Measurements from ENCODE around the gene CCDC184.
"Not testable (repeated sequence)": the region's sequence is repeated elsewhere in the genome, so short reads cannot be mapped to it uniquely, and the experiment has no call there.

Gene CCDC184

DNA sequence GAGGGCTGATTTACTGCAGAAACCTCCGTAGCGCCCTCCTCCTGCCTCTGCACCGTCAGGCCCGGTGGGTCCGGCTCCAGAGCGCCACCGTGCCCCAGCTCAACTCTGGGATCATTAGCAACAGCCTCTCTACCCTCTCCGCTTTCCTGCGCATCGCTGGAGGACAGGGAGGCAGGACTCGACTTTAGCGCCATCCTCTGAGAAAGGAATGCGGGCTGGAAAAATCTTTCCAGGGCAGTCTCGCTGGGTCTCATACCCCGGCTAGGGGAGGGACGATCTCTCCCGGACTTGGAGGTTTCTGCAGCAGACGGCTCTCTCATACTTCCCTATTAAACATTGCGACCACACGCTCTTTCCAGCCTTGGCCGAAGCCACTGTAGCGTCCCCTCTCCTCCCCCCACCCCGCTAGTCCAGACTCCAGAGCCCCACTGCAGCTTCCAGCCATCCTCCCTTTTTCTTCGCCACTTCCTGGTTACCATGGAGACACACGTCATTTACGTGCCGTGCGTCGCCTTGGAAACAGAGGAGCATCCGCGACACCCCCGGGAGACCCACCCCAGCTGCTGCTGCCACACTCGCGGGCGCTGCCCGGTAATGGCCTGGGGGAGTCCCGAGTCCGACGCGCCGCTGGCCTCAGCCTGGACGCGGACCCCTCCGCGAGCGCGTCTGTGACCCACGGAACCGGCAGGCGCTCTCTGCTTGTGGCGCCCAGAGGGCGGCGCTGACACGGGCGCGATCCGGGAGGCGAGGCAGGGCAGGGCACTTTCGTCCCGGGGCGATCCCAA is at the start of gene CCDC184:
Gene CCDC184, plus strand, starts transcription at position 554 of the 785 bp plus-strand sequence. CDS start 479 bp downstream, outside the sequence.
- Mint-ChIP-seq H3K27ac (peak within 1 kb of the TSS; percentile 56), H3K4me1 (peaks cover 33% of the 10 kb centered on the region), H3K9me3 (no peaks in the 10 kb centered on the region), H3K4me3 (peak within 1 kb of the TSS; percentile 85), H3K27me3 (peaks cover 36% of the 10 kb centered on the region), H3K36me3 (ENCODE audit: low read depth) (no peaks in the 10 kb centered on the region)
- ATAC-seq, result peak; percentile 66
- DNase-seq, result peak; percentile 64

DNA sequence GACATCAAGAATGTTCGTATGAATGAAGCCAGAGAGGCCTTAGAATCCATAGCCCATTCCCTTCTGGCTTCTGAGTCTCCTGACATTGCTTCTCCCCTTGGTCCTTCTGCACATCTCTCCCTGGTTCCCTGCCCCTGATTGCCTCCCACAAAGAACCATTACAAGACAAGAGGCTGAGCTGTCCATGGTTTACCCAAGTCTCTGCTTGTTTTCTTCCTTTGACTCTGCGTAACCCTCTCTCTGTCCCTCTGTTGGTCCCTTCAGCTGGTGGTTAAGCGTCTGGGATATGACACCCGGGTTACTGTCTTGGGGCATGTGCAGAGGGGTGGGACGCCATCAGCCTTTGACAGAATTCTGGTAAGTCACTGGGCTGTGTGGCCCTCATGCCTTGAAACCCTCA is 48.4 kb upstream of the CCDC184 start:
- Mint-ChIP-seq H3K36me3 (ENCODE audit: low read depth) (peaks cover 46% of the 10 kb centered on the region), H3K9me3 (no peaks in the 10 kb centered on the region), H3K27me3 (no peaks in the 10 kb centered on the region), H3K4me1 (no peaks in the 10 kb centered on the region), H3K27ac (no peak overlapping the region), H3K4me3 (no peak overlapping the region)
- DNase-seq (no peak), ATAC-seq (no peak)

DNA sequence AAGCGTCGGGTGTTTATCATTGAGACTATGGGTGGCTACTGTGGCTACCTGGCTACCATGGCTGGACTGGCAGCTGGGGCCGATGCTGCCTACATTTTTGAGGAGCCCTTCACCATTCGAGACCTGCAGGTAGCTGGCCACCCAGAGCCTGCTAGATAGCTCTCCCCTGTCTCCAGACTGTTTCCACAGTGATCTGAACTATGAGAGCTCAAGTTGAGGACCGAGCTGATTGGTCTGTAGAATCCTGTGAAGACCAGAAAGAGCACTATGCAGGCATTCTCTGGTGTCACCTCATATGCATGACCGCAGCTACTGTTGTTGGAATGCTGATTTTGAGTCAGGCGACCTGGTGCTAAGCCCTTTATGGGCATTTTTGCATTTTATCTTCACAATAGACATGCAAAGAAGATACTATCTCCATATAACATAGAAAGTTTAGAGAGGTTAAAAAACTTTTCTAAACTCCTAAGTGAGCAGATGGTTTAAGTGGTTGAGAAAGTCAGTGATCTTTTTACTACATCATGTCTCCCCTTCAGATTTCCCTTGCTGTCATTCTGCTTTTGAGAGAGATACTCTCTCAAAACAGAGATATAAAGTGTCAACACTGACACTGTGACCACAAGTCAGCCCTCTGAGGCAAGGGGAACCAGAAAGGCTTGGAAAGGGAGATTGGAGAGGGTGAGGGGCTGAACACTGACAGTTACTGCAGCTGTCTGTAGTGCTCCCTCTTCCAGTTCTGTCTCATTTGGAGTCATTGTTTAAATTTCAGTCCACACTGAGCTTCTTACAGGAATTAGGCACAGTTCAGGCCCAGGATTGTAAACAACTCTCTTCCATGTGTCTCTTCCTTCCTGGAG is 40.4 kb upstream of the CCDC184 start:
- no peak for ATAC-seq

DNA sequence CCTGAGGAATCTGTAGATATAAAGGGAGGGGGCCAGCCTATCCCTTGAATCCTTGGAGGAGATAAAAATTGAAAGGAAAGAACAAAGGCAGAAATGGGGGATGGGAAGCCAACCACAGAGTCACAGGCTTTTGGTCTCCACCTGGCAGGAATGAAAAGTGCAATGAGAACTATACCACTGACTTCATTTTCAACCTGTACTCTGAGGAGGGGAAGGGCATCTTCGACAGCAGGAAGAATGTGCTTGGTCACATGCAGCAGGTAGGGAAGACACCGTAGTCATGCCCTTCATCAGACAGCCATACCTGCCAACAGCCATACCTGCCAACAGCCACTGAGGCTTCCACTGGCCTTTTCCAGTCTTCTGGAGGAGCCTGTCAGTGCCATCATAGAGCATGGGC is 39.5 kb upstream of the CCDC184 start:
- Mint-ChIP-seq H3K9me3 (no peaks in the 10 kb centered on the region), H3K27me3 (no peaks in the 10 kb centered on the region), H3K36me3 (ENCODE audit: low read depth) (peaks cover 36% of the 10 kb centered on the region), H3K4me3 (no peak overlapping the region), H3K27ac (no peak overlapping the region), H3K4me1 (no peaks in the 10 kb centered on the region)
- ATAC-seq (no peak), DNase-seq (no peak)

More for the DNA sequence above, 40.4 kb upstream of the CCDC184 start:
- no peak overlapping the region for H3K4me3 Mint-ChIP-seq
- no peak overlapping the region for H3K27ac Mint-ChIP-seq
- DNase-seq, result no peak
- no peaks in the 10 kb centered on the region for H3K9me3 Mint-ChIP-seq
- no peaks in the 10 kb centered on the region for H3K4me1 Mint-ChIP-seq
- H3K27me3 Mint-ChIP-seq, result no peaks in the 10 kb centered on the region
- H3K36me3 Mint-ChIP-seq (ENCODE audit: low read depth), result peaks cover 36% of the 10 kb centered on the region

DNA sequence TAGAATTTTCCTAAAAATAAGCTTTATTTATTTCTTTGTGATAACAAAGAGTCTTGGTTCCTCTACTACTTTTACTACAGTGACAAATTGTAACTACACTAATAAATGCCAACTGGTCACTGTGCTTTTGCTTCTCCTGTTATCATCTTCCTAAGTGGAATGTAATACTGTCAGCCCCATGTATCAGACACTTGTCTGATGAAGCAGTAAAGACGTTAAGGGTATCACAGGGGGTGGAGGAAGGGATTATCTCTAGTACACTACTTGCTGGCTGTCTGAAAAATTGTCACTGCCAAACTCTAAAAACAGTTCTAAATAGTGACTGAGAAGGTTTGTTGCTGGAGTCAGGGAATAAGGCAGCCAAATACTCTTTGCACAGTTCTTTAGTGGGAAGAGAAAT is 37.5 kb upstream of the CCDC184 start:
- Mint-ChIP-seq H3K27me3 (no peaks in the 10 kb centered on the region), H3K4me3 (no peak overlapping the region), H3K27ac (no peak overlapping the region), H3K9me3 (no peaks in the 10 kb centered on the region), H3K36me3 (ENCODE audit: low read depth) (peaks cover 35% of the 10 kb centered on the region), H3K4me1 (no peaks in the 10 kb centered on the region)
- no peak for DNase-seq
- ATAC-seq, result no peak

DNA sequence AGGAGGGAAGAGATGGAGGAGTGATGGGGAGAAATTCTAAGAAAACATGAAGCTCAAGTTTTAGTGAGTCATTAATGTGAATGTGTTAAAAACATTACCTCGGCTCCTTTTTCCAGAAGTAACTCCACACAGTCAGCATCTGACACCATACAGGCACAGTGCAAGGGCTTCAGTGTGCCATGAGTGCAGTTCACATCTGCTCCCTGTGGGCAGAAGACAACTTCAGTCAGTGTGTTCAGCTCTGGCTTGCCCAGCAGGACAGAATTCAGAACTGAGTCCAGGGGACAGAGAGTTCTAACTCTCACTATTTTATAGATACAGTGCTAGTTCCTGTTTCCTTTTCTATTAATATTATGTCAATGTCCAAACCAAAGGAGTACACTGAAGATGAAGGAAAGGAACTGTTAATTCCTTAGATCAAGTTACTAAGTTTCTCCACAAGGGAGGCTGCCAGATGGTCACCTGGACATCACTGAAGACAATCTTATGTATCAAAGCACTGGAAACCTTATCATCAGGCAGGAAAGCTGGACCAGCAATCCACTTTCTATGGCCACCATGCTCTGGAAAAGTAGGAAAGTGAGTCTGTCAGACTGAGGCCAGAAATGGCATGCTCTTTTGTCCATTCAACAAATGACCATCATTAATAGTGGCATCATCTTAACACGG is 32.2 kb upstream of the CCDC184 start:
- no peak for DNase-seq
- no peak overlapping the region for H3K4me3 Mint-ChIP-seq
- H3K27me3 Mint-ChIP-seq, result no peaks in the 10 kb centered on the region
- peaks cover 16% of the 10 kb centered on the region for H3K36me3 Mint-ChIP-seq (ENCODE audit: low read depth)
- H3K27ac Mint-ChIP-seq, result peak overlapping the region; percentile 47
- no peaks in the 10 kb centered on the region for H3K9me3 Mint-ChIP-seq
- no peak for ATAC-seq
- peaks cover 10% of the 10 kb centered on the region for H3K4me1 Mint-ChIP-seq

DNA sequence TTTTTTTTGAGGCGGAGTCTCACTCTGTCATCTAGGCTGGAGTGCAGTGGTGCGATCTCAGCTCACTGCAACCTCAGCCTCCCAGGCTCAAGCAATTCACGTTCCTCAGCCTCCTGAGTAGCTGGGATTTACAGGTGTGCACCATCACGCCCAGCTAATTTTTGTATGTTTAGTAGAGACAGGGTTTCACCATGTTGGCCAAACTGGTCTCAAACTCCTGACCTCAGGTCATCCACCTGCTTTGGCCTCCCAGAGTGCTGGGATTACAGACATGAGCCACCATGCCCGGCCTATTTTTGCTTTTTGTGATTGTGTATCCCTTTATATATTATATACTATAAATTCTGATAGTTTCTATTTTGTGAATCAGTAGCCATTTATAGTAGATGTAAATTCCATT is 27.7 kb upstream of the CCDC184 start:
- H3K36me3 Mint-ChIP-seq (ENCODE audit: low read depth); ATAC-seq; H3K27ac Mint-ChIP-seq; H3K9me3 Mint-ChIP-seq; DNase-seq; H3K27me3 Mint-ChIP-seq: not testable (repeated sequence)
- Mint-ChIP-seq H3K4me3 (peak overlapping the region; percentile 97), H3K4me1 (peaks cover 34% of the 10 kb centered on the region)

DNA sequence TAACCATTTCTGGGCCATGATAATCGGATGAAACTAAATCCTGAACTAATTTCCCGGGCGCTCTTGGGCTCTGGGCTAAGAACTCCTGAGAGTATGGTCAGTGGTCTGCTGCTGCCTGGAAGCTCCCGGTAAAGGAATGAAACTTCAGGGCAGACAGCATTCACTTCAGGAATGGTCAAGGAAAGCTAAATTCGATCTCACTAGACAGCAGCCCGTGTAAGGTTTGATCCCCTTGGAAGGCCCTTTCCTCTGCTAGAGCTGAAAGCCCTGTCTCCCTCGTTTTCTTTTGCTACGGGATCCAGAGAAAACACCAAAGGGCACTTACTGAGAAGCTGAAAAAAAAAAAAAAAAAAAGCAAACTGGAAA is 26.8 kb upstream of the CCDC184 start:
- ATAC-seq, result no peak
- Mint-ChIP-seq H3K27ac (peak overlapping the region; percentile 95), H3K9me3 (no peaks in the 10 kb centered on the region), H3K4me3 (peak overlapping the region; percentile 97), H3K4me1 (peaks cover 37% of the 10 kb centered on the region), H3K27me3 (peaks cover 4% of the 10 kb centered on the region), H3K36me3 (ENCODE audit: low read depth) (peaks cover 2% of the 10 kb centered on the region)
- no peak for DNase-seq

DNA sequence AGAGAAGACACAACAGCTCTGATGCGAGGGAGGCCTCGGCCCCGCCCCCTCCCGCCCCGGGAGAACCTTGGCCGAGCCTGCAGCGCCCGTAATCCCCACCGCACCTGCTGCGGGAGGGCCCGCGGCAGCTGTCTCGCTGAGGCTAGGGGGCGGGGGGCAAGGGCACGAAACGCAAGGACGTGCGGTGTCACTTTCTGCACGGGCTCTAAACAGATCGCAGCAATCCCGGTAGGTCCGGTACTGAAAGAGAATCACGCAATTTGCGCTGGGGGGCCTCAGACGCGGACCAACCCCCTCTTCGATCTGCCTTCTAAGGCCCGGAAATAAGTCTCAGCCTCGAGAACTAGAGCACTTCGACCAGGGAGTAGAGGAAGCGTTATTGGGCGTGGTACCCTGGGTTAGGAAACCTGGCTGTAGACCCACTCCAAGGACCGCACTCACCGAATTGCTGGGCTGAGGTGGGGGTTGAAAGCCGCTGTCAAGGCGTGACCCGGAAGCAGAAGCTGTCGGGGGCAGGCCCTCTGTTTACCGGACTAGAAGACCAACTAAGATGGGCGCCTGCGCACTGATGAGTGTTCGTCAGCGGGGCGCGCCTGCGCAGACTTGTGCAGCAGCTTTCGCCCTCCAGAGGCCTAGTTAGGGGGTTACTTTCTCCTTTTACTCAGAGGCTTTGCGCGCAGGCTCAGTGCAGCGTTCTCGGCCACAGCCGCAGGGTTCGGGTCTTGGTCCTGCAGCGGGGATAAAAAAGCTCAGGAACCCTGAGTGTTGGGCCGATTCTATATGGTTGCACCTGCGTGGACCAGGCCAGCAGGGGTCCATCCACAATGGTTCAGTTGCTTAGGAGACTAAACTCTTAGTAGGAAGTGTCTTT is 26.2 kb upstream of the CCDC184 start, which contains the start of gene ASB8:
Gene ASB8, minus strand, starts transcription at position 498 of the 871 bp plus-strand sequence. CDS start 4,019 bp downstream, outside the sequence.
- H3K4me3 Mint-ChIP-seq, result peak within 1 kb of the TSS; percentile 97
- H3K4me1 Mint-ChIP-seq, result peaks cover 35% of the 10 kb centered on the region
- H3K27ac Mint-ChIP-seq, result peak within 1 kb of the TSS; percentile 95
- H3K36me3 Mint-ChIP-seq (ENCODE audit: low read depth), result peaks cover 2% of the 10 kb centered on the region
- DNase-seq (peak; percentile 99), ATAC-seq (peak; percentile 96)
- no peaks in the 10 kb centered on the region for H3K9me3 Mint-ChIP-seq
- H3K27me3 Mint-ChIP-seq, result peaks cover 4% of the 10 kb centered on the region

DNA sequence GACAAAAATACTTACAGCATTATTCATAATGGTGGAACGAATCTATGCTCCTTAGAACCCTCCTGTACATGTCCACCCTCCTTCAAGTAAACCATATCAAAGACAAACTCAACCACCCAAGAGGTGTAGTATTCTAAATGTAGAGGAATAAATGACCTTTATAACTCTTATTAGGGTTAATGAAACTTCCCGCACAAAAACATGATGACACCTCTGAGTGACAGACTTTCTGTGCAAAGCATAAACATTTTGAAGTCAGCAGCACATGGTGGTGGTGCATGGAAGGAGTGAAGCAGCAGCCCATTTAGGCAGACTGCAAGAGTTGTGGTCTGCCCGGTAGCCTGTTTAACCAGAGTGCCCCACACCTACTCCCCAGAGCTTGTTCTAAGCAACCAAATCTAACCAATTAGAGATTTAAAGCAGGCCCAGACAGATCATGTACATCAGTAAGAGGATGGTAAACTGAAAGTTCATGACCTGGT is 25.5 kb upstream of the CCDC184 start:
- DNase-seq, result peak; percentile 13
- Mint-ChIP-seq H3K9me3 (no peaks in the 10 kb centered on the region), H3K36me3 (ENCODE audit: low read depth) (peaks cover 2% of the 10 kb centered on the region), H3K27ac (peak overlapping the region; percentile 95), H3K4me3 (peak overlapping the region; percentile 97), H3K27me3 (peaks cover 4% of the 10 kb centered on the region), H3K4me1 (peaks cover 32% of the 10 kb centered on the region)
- no peak for ATAC-seq

DNA sequence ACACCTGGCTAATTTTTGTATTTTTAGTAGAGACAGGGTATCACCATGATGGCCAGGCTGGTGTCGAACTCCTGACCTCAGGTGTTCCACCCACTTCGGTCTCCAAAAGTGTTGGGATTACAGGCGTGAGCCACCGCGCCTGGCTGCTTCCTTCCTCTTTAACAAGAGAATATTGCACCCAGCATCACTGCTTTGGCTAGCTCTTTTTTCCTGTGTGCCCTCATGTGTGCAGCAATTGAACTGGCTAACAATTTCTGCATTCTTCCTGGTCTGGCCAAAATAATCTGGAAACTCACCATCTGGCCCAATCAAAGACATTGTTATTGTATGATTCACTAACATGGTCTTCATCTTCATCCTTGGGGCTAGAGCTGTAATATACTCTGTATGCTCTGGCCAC is 23.4 kb upstream of the CCDC184 start:
- no peak for ATAC-seq

DNA sequence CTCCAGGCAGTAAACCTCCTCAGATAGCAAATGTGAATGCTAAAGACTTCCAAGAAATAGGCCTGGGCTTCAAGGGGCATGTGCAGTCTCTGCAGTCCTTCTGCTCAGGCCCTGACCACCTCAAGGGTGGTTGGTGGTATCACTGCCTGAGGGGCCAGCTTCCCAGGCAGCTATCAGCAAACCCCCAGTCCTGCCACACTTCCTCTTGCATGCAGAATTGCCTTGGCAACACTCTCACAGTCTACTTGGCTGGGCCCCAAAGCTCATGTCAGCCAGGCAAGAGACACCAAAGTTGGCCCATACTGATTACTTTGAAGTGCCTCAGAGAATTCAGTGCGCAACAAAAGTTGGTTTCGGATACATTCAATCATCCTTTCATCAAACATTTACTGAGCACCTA is 22.6 kb upstream of the CCDC184 start:
- Mint-ChIP-seq H3K4me1 (peaks cover 29% of the 10 kb centered on the region), H3K4me3 (no peak overlapping the region), H3K27ac (no peak overlapping the region), H3K27me3 (peaks cover 8% of the 10 kb centered on the region), H3K36me3 (ENCODE audit: low read depth) (no peaks in the 10 kb centered on the region), H3K9me3 (no peaks in the 10 kb centered on the region)
- DNase-seq (no peak), ATAC-seq (no peak)

More for the DNA sequence above, 23.4 kb upstream of the CCDC184 start:
- H3K36me3 Mint-ChIP-seq (ENCODE audit: low read depth), result no peaks in the 10 kb centered on the region
- no peak overlapping the region for H3K27ac Mint-ChIP-seq
- peaks cover 5% of the 10 kb centered on the region for H3K27me3 Mint-ChIP-seq
- H3K4me3 Mint-ChIP-seq, result no peak overlapping the region
- DNase-seq, result no peak
- H3K9me3 Mint-ChIP-seq, result no peaks in the 10 kb centered on the region
- peaks cover 29% of the 10 kb centered on the region for H3K4me1 Mint-ChIP-seq

DNA sequence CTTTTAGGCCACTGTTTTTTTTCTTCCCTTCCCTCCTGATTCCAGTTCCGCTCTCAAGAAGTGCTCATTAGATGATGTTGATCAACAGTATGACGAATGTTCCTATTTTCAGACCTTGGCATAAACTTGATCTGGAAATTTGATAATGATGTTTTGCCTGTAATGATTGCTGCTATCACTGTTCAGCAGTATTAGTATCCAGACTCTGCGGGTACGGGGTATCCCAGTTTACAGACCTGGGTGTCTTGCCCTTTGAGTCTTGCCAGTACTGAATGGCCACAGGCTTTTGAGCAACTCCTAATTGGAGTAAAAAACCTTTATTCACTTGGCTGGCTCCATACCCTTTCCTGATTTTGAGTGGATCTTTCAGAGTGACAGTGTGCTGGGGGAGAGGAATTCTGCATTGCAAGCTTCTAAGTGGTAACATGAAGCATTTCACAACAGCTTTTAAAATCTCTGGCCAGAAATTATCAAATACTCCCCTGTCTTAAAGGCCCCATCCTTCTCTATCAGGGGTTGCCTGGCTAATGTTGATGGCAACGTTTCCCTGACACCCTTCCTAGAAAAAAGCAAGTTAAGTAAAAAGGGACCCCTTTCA is 20.2 kb upstream of the CCDC184 start:
- no peaks in the 10 kb centered on the region for H3K36me3 Mint-ChIP-seq (ENCODE audit: low read depth)
- DNase-seq (no peak), ATAC-seq (no peak)
- H3K4me1 Mint-ChIP-seq, result peaks cover 9% of the 10 kb centered on the region
- no peaks in the 10 kb centered on the region for H3K9me3 Mint-ChIP-seq
- H3K4me3 Mint-ChIP-seq, result no peak overlapping the region
- no peak overlapping the region for H3K27ac Mint-ChIP-seq
- H3K27me3 Mint-ChIP-seq, result peaks cover 7% of the 10 kb centered on the region

All from activated naive CD8-positive, alpha-beta T cell treated with anti-CD3 and anti-CD28 coated beads, Interleukin-2, amount 50 U/mL, for 24 hours (primary cell).